DOHH2 (cell line): ENCODE data around the gene FIBCD1.

ENCODE experiments used
- H3F3A ChIP-seq: fragments of 200-600 bp; sonication (generic), shearing (Covaris generic); 2 replicates; pipeline ENCODE4 v1.6.0; 2016; ENCODE audit warnings: antibody characterized with exemption, mild to moderate bottlenecking; ENCODE audit not compliant: control insufficient read depth, insufficient read depth
- H3K27ac ChIP-seq: fragments of 200-600 bp; sonication (generic); 2 replicates; pipeline ENCODE4 v1.5.1; 2014; ENCODE audit warnings: low read depth, mild to moderate bottlenecking, low read length, moderate library complexity
- H3K27me3 ChIP-seq: fragments of 200-600 bp; sonication (generic); 2 replicates; pipeline ENCODE4 v1.6.1; 2014; ENCODE audit warnings: mild to moderate bottlenecking, low read length, mixed read lengths; ENCODE audit not compliant: control insufficient read depth
- H3K36me3 ChIP-seq: fragments of 200-600 bp; sonication (generic); 2 replicates; pipeline ENCODE4 v1.6.1; 2014; ENCODE audit warnings: mild to moderate bottlenecking, low read length, moderate library complexity, mixed read lengths; ENCODE audit not compliant: control insufficient read depth
- H3K4me1 ChIP-seq: fragments of 200-600 bp; sonication (generic); 2 replicates; pipeline ENCODE4 v1.6.1; 2014; ENCODE audit warnings: mild to moderate bottlenecking, low read length, mixed read lengths; ENCODE audit not compliant: control insufficient read depth
- H3K4me2 ChIP-seq: fragments of 200-600 bp; sonication (generic); 2 replicates; pipeline ENCODE4 v1.6.0; 2014; ENCODE audit warnings: mild to moderate bottlenecking, low read length, moderate library complexity
- H3K4me3 ChIP-seq: fragments of 200-600 bp; sonication (generic); 2 replicates; pipeline ENCODE4 v1.5.1; 2014; ENCODE audit warnings: mild to moderate bottlenecking, low read length, mixed read lengths
- H3K79me2 ChIP-seq: fragments of 200-600 bp; sonication (generic); 2 replicates; pipeline ENCODE4 v1.6.1; 2014; ENCODE audit warnings: mild to moderate bottlenecking, low read length, mixed read lengths; ENCODE audit not compliant: control insufficient read depth
- H3K9me2 ChIP-seq: fragments of 200-600 bp; sonication (generic); replicated peaks from 2 replicates; pipeline ENCODE4 v1.6.1; 2014; ENCODE audit warnings: mild to moderate bottlenecking, low read length, mixed read lengths; ENCODE audit not compliant: control insufficient read depth
- H3K9me3 ChIP-seq: fragments of 200-600 bp; sonication (generic); 2 replicates; pipeline ENCODE4 v1.6.1; 2014; ENCODE audit warnings: antibody characterized with exemption, low read length, mixed read lengths; ENCODE audit not compliant: control insufficient read depth, insufficient read depth
- H4K20me1 ChIP-seq: fragments of 200-600 bp; sonication (generic); 2 replicates; pipeline ENCODE4 v1.6.0; 2014; ENCODE audit warnings: low read depth, mild to moderate bottlenecking, antibody characterized with exemption, low read length, moderate library complexity; ENCODE audit not compliant: control insufficient read depth, insufficient read depth
- EZH2phosphoT487 ChIP-seq: fragments of 200-600 bp; sonication (generic); IDR thresholded peaks from 2 replicates; pipeline ENCODE4 v1.6.1; 2017; ENCODE audit warnings: borderline replicate concordance, mild to moderate bottlenecking, antibody characterized with exemption, low read length, moderate library complexity, mixed read lengths
- TF ChIP-seq, protein P1 (sequence below): fragments of 200-600 bp; sonication (generic); IDR thresholded peaks from one replicate; pipeline ENCODE4 v1.5.1; 2014; ENCODE audit warnings: antibody characterized with exemption, mild to moderate bottlenecking, low read depth, low read length; ENCODE audit not compliant: poor library complexity, severe bottlenecking

FIBCD1 gene

DNA sequence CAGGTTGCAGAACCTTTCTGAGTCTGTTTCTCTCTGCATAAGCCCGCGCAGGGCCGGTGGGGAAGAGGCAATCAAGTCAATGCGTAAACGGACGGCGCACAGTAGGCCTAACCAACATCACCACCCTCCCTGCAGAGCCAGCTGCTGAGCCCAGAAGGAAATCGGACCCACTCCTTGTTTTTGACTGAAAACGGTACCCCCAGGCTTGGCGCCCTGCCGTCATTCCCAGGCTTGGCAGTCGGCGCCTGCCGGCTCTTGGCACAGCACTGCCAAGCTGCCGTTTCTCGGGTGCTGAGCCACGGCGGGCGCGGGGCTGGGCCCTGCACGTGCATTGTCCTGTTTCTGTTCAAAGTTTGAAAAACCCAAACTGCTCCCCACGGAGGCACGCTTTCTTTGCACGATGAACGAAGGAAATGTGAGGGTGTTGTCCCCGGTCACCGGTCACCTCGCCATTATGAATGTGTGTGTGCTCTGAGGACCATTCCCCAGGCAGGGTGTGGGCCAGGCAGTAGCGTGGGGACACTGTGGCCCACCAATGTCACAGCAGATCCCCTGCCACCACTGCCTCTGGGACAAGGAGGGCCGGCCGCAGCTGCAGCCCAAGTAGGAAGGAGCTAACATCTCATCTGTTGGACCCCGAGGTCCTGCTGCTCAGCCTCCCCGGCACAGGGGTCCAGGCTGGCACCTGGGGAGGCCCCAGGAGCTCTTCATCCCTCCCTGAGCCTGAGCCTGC lies 20.1 kb downstream of the FIBCD1 start:
- H3K27me3 ChIP-seq: no peaks in the 10 kb centered on the region
- no peak overlapping the region for H3K4me2 ChIP-seq
- no peak overlapping the region for H3K4me3 ChIP-seq
- H3K9me2 ChIP-seq: no peaks in the 10 kb centered on the region
- no peaks in the 10 kb centered on the region for H3K4me1 ChIP-seq
- no peaks in the 10 kb centered on the region for H3K79me2 ChIP-seq
- no peak overlapping the region for H3K27ac ChIP-seq
- TF ChIP-seq EZH2phosphoT487: no peak
- TF ChIP-seq, protein P1, sequence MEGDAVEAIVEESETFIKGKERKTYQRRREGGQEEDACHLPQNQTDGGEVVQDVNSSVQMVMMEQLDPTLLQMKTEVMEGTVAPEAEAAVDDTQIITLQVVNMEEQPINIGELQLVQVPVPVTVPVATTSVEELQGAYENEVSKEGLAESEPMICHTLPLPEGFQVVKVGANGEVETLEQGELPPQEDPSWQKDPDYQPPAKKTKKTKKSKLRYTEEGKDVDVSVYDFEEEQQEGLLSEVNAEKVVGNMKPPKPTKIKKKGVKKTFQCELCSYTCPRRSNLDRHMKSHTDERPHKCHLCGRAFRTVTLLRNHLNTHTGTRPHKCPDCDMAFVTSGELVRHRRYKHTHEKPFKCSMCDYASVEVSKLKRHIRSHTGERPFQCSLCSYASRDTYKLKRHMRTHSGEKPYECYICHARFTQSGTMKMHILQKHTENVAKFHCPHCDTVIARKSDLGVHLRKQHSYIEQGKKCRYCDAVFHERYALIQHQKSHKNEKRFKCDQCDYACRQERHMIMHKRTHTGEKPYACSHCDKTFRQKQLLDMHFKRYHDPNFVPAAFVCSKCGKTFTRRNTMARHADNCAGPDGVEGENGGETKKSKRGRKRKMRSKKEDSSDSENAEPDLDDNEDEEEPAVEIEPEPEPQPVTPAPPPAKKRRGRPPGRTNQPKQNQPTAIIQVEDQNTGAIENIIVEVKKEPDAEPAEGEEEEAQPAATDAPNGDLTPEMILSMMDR: no peak
- H3K36me3 ChIP-seq: no peaks in the 10 kb centered on the region
- H4K20me1 ChIP-seq: no peaks in the 10 kb centered on the region
- H3F3A ChIP-seq: no peaks in the 10 kb centered on the region
- H3K9me3 ChIP-seq: no peaks in the 10 kb centered on the region

DNA sequence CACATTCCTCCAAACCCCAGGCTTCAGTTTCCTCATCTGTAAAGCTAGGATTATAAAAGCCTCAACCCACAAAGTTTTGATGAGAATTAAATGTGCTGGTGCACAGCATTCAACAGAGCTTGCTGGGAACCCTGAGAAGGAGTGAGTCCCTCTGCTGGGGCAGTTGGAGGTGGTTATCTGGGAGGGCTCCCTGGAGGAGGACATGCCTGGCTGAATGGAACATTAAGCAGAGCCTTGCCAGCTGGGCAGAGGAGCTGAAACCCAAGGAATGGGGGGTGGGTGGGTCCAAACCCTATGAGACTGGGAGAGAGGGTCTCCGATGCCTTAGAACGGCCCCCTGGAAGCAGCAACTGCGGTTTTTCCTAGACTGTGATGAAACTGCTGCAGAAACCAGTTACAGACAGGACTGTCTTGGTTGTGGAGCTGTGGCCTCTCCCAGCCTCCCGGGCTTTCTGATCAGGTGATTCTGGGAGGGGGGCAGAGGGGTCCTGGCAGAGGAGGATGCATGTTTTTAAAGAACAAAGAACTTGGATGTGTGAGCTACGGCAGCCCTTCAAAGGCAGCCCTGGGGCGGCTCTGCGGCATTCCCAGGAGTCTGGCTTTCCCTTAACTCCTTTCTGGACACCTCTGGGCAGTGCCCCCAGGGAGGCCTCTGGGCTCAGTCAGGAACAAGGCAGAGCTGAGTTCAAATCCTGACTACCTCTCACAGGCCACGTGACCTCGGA lies 20.8 kb downstream of the FIBCD1 start:
- no peak overlapping the region for H3K4me3 ChIP-seq
- H3K4me2 ChIP-seq: no peak overlapping the region
- H4K20me1 ChIP-seq: no peaks in the 10 kb centered on the region
- no peaks in the 10 kb centered on the region for H3K9me3 ChIP-seq
- H3K79me2 ChIP-seq: no peaks in the 10 kb centered on the region
- H3K36me3 ChIP-seq: no peaks in the 10 kb centered on the region
- no peaks in the 10 kb centered on the region for H3F3A ChIP-seq
- no peaks in the 10 kb centered on the region for H3K4me1 ChIP-seq
- H3K27ac ChIP-seq: no peak overlapping the region
- TF ChIP-seq EZH2phosphoT487: no peak
- TF ChIP-seq, protein P1: no peak
- no peaks in the 10 kb centered on the region for H3K9me2 ChIP-seq
- no peaks in the 10 kb centered on the region for H3K27me3 ChIP-seq

DNA sequence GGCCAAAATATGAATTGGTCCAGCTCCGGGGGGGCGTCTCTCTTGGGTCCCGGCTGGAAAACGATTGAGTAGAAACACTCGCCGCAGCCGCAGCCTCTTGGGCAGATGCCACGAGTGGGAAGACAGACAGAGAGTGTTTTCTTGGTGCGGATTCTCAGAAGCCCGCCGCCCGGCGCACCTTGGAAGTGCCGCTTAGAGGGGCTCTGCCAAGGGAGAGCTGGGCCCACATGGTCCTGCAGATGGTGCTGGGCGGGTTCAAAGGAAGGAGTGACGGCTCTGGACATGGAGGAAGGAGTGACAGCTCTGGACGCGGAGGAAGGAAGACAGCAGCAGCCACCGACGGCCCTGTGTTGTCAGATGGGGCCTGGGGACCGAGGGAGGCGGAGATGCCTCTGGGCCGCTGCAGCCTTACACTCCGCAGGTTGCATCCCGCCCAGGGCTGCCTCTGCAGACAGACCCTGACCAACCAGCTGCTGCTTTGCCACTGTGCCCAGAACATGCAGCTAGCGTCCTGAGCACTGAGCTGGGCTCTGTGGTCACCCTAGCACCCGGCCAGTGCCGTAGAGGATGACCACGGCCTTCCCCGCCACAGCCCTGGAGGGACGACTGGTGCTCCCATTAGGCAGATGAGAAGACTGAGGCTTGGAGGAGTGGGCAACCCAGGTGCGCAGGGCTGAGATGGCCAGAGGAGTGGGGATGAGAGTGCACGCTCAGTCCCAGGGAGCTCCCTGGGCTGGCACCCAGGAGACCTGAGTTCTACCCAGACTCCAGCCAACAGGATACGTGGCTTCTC lies 21.7 kb downstream of the FIBCD1 start:
- H4K20me1 ChIP-seq: no peaks in the 10 kb centered on the region
- H3K36me3 ChIP-seq: no peaks in the 10 kb centered on the region
- no peak overlapping the region for H3K4me2 ChIP-seq
- H3K9me3 ChIP-seq: no peaks in the 10 kb centered on the region
- TF ChIP-seq, protein P1: no peak
- TF ChIP-seq EZH2phosphoT487: no peak
- H3K27ac ChIP-seq: no peak overlapping the region
- no peaks in the 10 kb centered on the region for H3K4me1 ChIP-seq
- H3F3A ChIP-seq: no peaks in the 10 kb centered on the region
- H3K4me3 ChIP-seq: no peak overlapping the region
- H3K79me2 ChIP-seq: no peaks in the 10 kb centered on the region
- H3K27me3 ChIP-seq: no peaks in the 10 kb centered on the region
- no peaks in the 10 kb centered on the region for H3K9me2 ChIP-seq
